Right atrium auricular region (tissue), 2 donors: Measurements from ENCODE around the gene GRIN2A. TPM values are rescaled to one million over a fixed set of nuclear protein-coding genes. Genes with fewer than 3 reads are reported as not detected.

Source experiments
- DNase-seq: peaks from one replicate; pipeline ENCODE4 v3.0.0-alpha.2; 2019; ENCODE audit warnings: low spot score
- H3K27ac ChIP-seq, 2 donors: fragments of 200-600 bp; sonication (generic); 1 replicate in 1 of 2; 2 replicates in 1 of 2; pipeline ENCODE4 v1.5.1; 2016 to 2019
- H3K27me3 ChIP-seq, 2 donors: fragments of 200-600 bp; sonication (generic); one replicate each; pipeline versions ENCODE4 v1.5.1 to v1.6.0; 2017 to 2019
- H3K36me3 ChIP-seq: fragments of 200-600 bp; sonication (generic); one replicate; pipeline ENCODE4 v1.5.1; 2016
- H3K4me1 ChIP-seq, 2 donors: fragments of 200-600 bp; sonication (generic); one replicate each; pipeline versions ENCODE4 v1.5.1 to v1.6.0; 2017 to 2019
- H3K4me3 ChIP-seq, 2 donors: fragments of 200-600 bp; sonication (generic); 1 replicate in 1 of 2; 2 replicates in 1 of 2; pipeline ENCODE4 v1.5.1; 2017 to 2019; ENCODE audit warnings: mild to moderate bottlenecking in 1 of 2, moderate library complexity in 1 of 2
- H3K9me3 ChIP-seq, 2 donors: fragments of 200-600 bp; sonication (generic); one replicate each; pipeline ENCODE4 v1.5.1; 2019
- CTCF ChIP-seq, 2 donors: fragments of 200-600 bp; sonication (generic); IDR thresholded peaks; one replicate each; pipeline ENCODE4 v1.5.1; 2019; ENCODE audit warnings: antibody characterized with exemption in 2 of 2
- total RNA-seq, 2 donors: library from RNA; depleted of rRNA; stranded (reverse); fragments of >200 nt; gene quantifications; one replicate each; pipeline ENCODE4 v1.1.0, GENCODE V29; 2016

GRIN2A gene
- total RNA-seq, 2 donors from 2014 or later = 3.8 to 7.4 TPM

- H3K4me1 ChIP-seq = no peaks in the 10 kb centered on the region
- DNase-seq = no peak
- H3K4me3 ChIP-seq = no peak overlapping the region
- H3K9me3 ChIP-seq = no peaks in the 10 kb centered on the region
- no peaks in the 10 kb centered on the region for H3K36me3 ChIP-seq
- no peak for TF ChIP-seq CTCF (IDR thresholded peaks at IDR 0.05)
- no peaks in the 10 kb centered on the region for H3K27me3 ChIP-seq
- H3K27ac ChIP-seq = no peak overlapping the region
Observed at GRCh38 chr16:9775998-9776397, 406.2 kb downstream of the GRIN2A start.

GRCh38 chr16:9773289-9773688 is 408.9 kb downstream of the GRIN2A start:
- Histone ChIP-seq H3K9me3 (no peaks in the 10 kb centered on the region), H3K4me3 (no peak overlapping the region), H3K27ac (no peak overlapping the region), H3K36me3 (no peaks in the 10 kb centered on the region), H3K27me3 (no peaks in the 10 kb centered on the region), H3K4me1 (no peaks in the 10 kb centered on the region)
- no peak for DNase-seq
- no peak for TF ChIP-seq CTCF (IDR thresholded peaks at IDR 0.05)

- H3K4me1 ChIP-seq = no peaks in the 10 kb centered on the region
- DNase-seq = no peak
- H3K36me3 ChIP-seq = peaks cover 5% of the 10 kb centered on the region
- no peak for TF ChIP-seq CTCF (IDR thresholded peaks at IDR 0.05)
- no peak overlapping the region for H3K4me3 ChIP-seq
- H3K9me3 ChIP-seq = no peaks in the 10 kb centered on the region
- no peaks in the 10 kb centered on the region for H3K27me3 ChIP-seq
- no peak overlapping the region for H3K27ac ChIP-seq
Observed at GRCh38 chr16:9772526-9773225, 409.6 kb downstream of the GRIN2A start.

GRCh38 chr16:9766891-9767290 is 415.3 kb downstream of the GRIN2A start:
- DNase-seq = no peak
- no peak for TF ChIP-seq CTCF (IDR thresholded peaks at IDR 0.05)
- Histone ChIP-seq H3K4me3 (no peak overlapping the region), H3K27me3 (no peaks in the 10 kb centered on the region), H3K4me1 (no peaks in the 10 kb centered on the region), H3K27ac (no peak overlapping the region), H3K36me3 (peaks cover 14% of the 10 kb centered on the region), H3K9me3 (no peaks in the 10 kb centered on the region)

GRCh38 chr16:9763505-9763904 is 418.7 kb downstream of the GRIN2A start:
- no peaks in the 10 kb centered on the region for H3K4me1 ChIP-seq
- no peaks in the 10 kb centered on the region for H3K9me3 ChIP-seq
- no peak overlapping the region for H3K27ac ChIP-seq
- no peak overlapping the region for H3K4me3 ChIP-seq
- no peak for DNase-seq
- no peak for TF ChIP-seq CTCF (IDR thresholded peaks at IDR 0.05)
- no peaks in the 10 kb centered on the region for H3K27me3 ChIP-seq
- H3K36me3 ChIP-seq = peaks cover 14% of the 10 kb centered on the region

GRCh38 chr16:9761870-9762269 is 420.4 kb downstream of the GRIN2A start:
- H3K27me3 ChIP-seq = no peaks in the 10 kb centered on the region
- H3K4me1 ChIP-seq = no peaks in the 10 kb centered on the region
- H3K27ac ChIP-seq = no peak overlapping the region
- H3K9me3 ChIP-seq = no peaks in the 10 kb centered on the region
- DNase-seq = no peak
- H3K4me3 ChIP-seq = no peak overlapping the region
- H3K36me3 ChIP-seq = peaks cover 6% of the 10 kb centered on the region
- TF ChIP-seq CTCF (IDR thresholded peaks at IDR 0.05) = no peak
